Measurements from ENCODE around the gene SNX6.
"Not testable (repeated sequence)": the region's sequence is repeated elsewhere in the genome, so short reads cannot be mapped to it uniquely, and the experiment has no call there.

Gene SNX6

DNA sequence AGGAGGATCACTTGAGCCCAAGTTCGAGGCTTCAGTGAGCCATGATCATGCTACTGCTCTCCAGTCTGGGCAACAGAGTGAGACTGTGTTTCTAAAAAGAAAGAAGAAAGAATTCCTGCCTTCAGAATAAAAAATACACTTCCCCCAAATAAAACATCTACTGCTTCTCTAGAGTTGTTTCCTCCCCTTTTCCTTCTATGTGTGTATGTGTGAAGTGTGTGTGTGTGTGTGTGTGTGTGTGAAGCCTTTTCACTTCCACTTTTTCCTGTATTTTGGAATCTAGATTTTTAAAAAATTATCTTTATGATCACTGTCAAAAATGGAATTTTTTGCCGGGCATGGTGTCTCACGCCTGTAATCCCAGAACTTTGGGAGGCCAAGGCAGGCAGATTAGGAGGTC lies 12.6 kb upstream of the SNX6 start:
- FAIRE-seq: no peak
- no peak for DNase-seq (ENCODE audit: insufficient read length, low spot score)
- TF ChIP-seq PAX5 (IDR thresholded peaks at IDR 0.05; ENCODE audit: insufficient read depth, low read length, severe bottlenecking) (no peak), POLR2AphosphoS5 (IDR thresholded peaks at IDR 0.05; ENCODE audit: low read depth, low read length) (no peak), POU2F2 (IDR thresholded peaks at IDR 0.05; ENCODE audit: low read depth, low read length) (no peak), TAF1 (IDR thresholded peaks at IDR 0.05; ENCODE audit: low read depth, low read length) (no peak), POLR2A (IDR thresholded peaks at IDR 0.05; ENCODE audit: low read depth, low read length) (no peak), SPI1 (IDR thresholded peaks at IDR 0.05; ENCODE audit: low read depth, low read length) (no peak)

DNA sequence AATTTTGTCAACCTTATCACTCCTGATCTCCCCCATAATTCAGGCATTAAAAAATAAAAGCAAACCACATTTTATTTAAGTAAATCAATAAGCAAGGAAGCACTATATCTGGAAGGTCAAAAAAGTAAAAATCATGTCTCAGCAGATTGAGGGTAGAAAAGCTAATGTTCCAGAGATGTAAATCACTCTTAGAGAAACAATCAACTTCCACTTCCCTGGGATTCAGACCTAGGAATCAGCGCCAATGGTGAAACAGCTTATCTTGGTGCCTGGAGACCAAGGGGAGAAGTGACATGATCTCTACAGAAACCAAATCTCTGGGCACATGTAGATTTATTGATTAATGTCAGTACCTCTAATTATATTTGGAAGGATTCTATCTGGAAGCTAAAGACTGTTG lies 10.9 kb upstream of the SNX6 start:
- no peak for FAIRE-seq
- TF ChIP-seq PAX5 (IDR thresholded peaks at IDR 0.05; ENCODE audit: insufficient read depth, low read length, severe bottlenecking): no peak
- TF ChIP-seq SPI1 (IDR thresholded peaks at IDR 0.05; ENCODE audit: low read depth, low read length): no peak
- no peak for TF ChIP-seq POLR2A (IDR thresholded peaks at IDR 0.05; ENCODE audit: low read depth, low read length)
- no peak for TF ChIP-seq POLR2AphosphoS5 (IDR thresholded peaks at IDR 0.05; ENCODE audit: low read depth, low read length)
- no peak for TF ChIP-seq POU2F2 (IDR thresholded peaks at IDR 0.05; ENCODE audit: low read depth, low read length)
- TF ChIP-seq TAF1 (IDR thresholded peaks at IDR 0.05; ENCODE audit: low read depth, low read length): no peak
- no peak for DNase-seq (ENCODE audit: insufficient read length, low spot score)

DNA sequence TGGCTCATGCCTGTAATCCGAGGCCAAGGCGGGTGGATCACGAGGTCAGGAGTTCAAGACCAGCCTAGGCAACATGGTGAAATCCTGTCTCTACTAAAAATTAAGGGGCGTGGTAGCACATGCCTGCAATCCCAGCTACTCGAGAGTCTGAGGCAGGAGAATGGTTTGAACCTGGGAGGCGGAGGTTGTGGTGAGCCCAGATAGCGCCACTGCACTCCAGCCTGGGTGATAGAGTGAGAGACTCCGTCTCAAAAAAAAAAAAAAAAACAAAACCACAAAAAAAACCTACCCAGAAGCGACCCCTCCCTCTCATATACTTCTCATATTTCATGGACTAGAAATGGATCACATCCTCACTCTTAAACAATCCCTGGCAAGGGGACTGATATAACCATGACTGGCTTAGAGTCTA lies 4.4 kb upstream of the SNX6 start:
- DNase-seq (ENCODE audit: insufficient read length, low spot score); FAIRE-seq: not testable (repeated sequence)

DNA sequence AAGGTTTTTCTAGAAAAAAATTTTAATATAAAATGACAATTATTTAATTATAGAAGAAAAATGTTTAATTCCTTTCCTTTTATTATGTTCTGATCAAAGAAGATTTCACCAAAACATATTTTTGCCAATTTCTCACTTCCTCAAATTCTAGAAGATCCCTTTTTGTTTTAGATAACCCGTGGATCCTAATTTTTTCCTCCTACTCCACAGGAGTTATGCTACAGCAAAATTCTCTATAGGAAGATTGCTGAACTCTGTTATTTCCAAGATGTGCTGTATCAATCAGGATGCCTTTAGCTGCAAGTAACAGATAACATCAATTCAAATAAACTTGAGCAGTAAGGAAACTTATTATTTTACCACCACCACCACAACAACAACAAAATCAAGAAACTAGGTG lies 3.8 kb upstream of the SNX6 start:
- TF ChIP-seq PAX5 (IDR thresholded peaks at IDR 0.05; ENCODE audit: insufficient read depth, low read length, severe bottlenecking): no peak
- TF ChIP-seq SPI1 (IDR thresholded peaks at IDR 0.05; ENCODE audit: low read depth, low read length): no peak
- no peak for TF ChIP-seq TAF1 (IDR thresholded peaks at IDR 0.05; ENCODE audit: low read depth, low read length)
- TF ChIP-seq POLR2AphosphoS5 (IDR thresholded peaks at IDR 0.05; ENCODE audit: low read depth, low read length): no peak
- TF ChIP-seq POLR2A (IDR thresholded peaks at IDR 0.05; ENCODE audit: low read depth, low read length): no peak
- TF ChIP-seq POU2F2 (IDR thresholded peaks at IDR 0.05; ENCODE audit: low read depth, low read length): no peak
- FAIRE-seq (no peak), DNase-seq (ENCODE audit: insufficient read length, low spot score) (no peak)

DNA sequence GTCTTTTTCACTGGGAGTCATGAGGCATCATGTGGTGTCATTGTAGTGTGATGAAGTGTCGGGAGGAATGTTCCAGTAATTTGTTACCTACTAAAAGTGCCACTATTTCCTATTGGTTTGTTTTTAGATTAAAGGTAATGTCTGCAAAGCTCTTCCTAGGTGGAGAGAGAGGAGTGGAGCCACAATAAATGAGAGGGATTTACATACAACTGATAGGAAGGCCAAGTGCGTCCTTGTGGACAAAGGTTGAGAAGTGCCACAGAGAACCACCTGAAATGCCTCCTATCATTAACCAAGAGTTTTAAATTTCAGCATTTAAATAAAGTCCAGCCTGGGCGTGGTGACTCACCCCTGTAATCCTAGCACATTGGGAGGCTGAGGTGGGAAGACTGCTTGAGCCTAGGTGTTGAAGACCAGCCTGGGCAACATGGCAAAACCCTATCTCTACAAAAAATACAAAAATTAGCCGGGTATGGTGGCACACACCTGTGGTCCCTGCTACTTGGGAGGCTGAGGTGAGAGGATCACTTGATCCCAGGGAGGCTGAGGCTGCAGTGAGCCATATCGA lies 2.5 kb upstream of the SNX6 start:
- DNase-seq (ENCODE audit: insufficient read length, low spot score) (no peak), FAIRE-seq (no peak)
- no peak for TF ChIP-seq POU2F2 (IDR thresholded peaks at IDR 0.05; ENCODE audit: low read depth, low read length)
- TF ChIP-seq POLR2AphosphoS5 (IDR thresholded peaks at IDR 0.05; ENCODE audit: low read depth, low read length): no peak

DNA sequence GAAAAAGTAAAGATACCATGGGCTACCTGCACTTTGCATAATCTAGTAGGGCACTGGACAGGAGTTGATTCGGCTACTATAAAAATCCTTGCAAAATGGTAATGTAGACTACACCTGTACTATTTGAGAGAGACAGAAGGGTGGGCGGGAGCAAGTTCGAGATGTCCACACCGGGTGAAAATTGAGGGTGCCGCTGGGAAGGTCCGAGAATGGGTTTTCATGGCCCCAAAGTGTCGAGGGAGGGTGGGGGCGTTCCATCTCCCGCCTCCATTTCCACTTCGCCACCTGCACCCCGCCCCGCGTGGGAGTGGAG lies 648 bp downstream of the SNX6 start:
- TF ChIP-seq TAF1 (IDR thresholded peaks at IDR 0.05; ENCODE audit: low read depth, low read length) (no peak), SPI1 (IDR thresholded peaks at IDR 0.05; ENCODE audit: low read depth, low read length) (no peak), PAX5 (IDR thresholded peaks at IDR 0.05; ENCODE audit: insufficient read depth, low read length, severe bottlenecking) (no peak), POLR2A (IDR thresholded peaks at IDR 0.05; ENCODE audit: low read depth, low read length) (no peak), POLR2AphosphoS5 (IDR thresholded peaks at IDR 0.05; ENCODE audit: low read depth, low read length) (no peak), POU2F2 (IDR thresholded peaks at IDR 0.05; ENCODE audit: low read depth, low read length) (no peak)
- no peak for DNase-seq (ENCODE audit: insufficient read length, low spot score)
- peak; percentile 9 for FAIRE-seq

DNA sequence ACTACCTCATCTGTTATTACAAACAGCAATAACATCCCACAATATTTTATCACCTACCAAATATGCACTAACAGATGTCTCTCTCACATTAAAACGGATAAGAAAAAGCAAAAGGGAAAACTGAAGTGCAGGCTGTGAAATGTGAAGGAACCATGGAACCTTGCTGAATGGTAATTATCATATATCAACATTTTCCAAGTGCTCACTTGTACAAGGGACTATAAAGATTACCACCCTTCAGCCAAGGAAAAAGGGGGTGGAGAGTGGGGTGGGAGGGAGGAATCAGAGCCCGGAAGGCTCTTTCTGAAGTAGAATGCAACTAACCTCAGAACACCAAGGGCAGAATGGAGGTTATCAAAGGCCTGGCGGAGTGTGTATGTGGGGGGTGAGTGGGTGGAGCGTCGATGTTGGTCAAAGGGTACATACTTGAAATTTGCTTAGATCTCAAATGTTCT lies 1.2 kb downstream of the SNX6 start:
- FAIRE-seq: no peak
- TF ChIP-seq PAX5 (IDR thresholded peaks at IDR 0.05; ENCODE audit: insufficient read depth, low read length, severe bottlenecking): no peak
- TF ChIP-seq TAF1 (IDR thresholded peaks at IDR 0.05; ENCODE audit: low read depth, low read length): no peak
- no peak for TF ChIP-seq POLR2AphosphoS5 (IDR thresholded peaks at IDR 0.05; ENCODE audit: low read depth, low read length)
- TF ChIP-seq SPI1 (IDR thresholded peaks at IDR 0.05; ENCODE audit: low read depth, low read length): no peak
- no peak for TF ChIP-seq POLR2A (IDR thresholded peaks at IDR 0.05; ENCODE audit: low read depth, low read length)
- no peak for TF ChIP-seq POU2F2 (IDR thresholded peaks at IDR 0.05; ENCODE audit: low read depth, low read length)
- DNase-seq (ENCODE audit: insufficient read length, low spot score): no peak

DNA sequence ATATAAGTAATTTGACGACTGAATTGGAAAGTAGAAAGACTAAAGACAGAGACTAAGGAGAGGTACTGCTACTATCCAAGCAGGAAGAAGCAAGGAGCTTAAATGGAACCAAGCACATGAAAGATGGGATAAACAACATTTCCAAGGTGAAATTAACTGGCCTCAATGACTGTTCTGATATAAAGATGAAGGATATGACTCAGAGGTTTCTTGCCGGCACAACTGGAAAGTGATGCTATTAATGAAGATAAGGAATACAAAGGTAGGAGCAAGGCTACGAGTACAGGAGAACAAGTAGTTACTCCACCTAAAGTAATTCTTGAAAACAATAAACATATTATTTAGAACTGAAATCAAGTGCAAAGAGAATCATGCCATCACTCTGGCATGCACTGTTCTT lies 6.4 kb downstream of the SNX6 start:
- no peak for FAIRE-seq
- no peak for TF ChIP-seq POLR2A (IDR thresholded peaks at IDR 0.05; ENCODE audit: low read depth, low read length)
- no peak for TF ChIP-seq POLR2AphosphoS5 (IDR thresholded peaks at IDR 0.05; ENCODE audit: low read depth, low read length)
- TF ChIP-seq TAF1 (IDR thresholded peaks at IDR 0.05; ENCODE audit: low read depth, low read length): no peak
- TF ChIP-seq POU2F2 (IDR thresholded peaks at IDR 0.05; ENCODE audit: low read depth, low read length): no peak
- no peak for TF ChIP-seq PAX5 (IDR thresholded peaks at IDR 0.05; ENCODE audit: insufficient read depth, low read length, severe bottlenecking)
- no peak for TF ChIP-seq SPI1 (IDR thresholded peaks at IDR 0.05; ENCODE audit: low read depth, low read length)
- DNase-seq (ENCODE audit: insufficient read length, low spot score): no peak

DNA sequence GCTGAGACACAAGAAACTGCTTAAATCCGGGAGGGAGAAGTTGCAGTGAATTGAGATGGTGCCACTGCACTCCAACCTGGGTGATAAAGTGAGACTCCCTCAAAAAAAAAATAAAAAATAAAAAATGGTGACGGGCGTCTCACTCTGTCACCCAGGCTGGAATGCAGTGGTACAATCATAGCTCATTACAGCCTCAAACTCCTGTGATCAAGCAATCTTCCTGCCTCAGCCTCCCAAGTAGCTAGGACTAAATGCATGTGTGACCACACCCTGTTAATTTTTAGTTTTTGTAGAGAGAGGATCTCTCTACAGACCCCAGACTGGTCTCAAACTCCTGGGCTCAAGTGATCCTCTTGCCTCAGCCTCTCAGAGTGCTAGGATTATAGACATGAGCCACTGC lies 9.1 kb downstream of the SNX6 start:
- no peak for TF ChIP-seq POLR2AphosphoS5 (IDR thresholded peaks at IDR 0.05; ENCODE audit: low read depth, low read length)
- FAIRE-seq (no peak), DNase-seq (ENCODE audit: insufficient read length, low spot score) (no peak)

DNA sequence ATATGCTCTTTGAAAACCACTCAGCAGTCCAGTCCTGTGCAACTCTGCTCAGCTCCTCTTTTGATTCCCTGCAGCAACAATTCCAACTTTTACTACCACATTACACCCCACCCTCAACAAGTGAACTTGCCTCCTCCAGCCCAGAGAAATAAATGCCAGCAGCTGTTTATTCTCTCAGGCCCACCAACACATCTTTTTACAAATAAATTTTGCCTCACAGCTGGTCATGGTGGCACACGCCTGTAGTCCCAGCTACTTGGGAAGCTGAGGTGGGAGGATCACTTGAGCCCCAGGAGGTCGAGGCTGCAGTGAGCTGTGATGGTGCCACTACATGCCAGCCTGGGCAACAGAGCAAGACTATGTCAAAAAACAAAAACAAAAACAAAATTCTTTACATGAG lies 9.8 kb downstream of the SNX6 start:
- FAIRE-seq (no peak), DNase-seq (ENCODE audit: insufficient read length, low spot score) (no peak)

DNA sequence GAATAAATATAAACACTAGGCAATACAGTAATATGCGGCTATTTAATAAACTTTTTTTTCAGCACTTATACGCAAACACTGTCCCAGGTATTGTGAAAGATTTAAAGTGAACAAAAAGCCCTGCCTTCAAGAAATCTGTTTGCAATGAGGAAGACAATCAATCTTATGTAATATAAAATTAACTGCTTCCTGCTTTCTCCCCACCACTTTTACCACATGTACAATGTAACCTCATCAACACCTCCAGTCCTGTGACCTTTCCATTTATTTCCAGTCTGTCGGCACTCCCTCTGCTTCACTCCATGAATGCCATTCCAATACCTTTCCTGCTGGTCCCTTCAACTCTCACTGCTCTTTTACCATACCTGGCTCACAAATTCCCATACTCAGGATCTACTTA lies 10.5 kb downstream of the SNX6 start:
- DNase-seq (ENCODE audit: insufficient read length, low spot score) (no peak), FAIRE-seq (no peak)
- TF ChIP-seq TAF1 (IDR thresholded peaks at IDR 0.05; ENCODE audit: low read depth, low read length) (no peak), POU2F2 (IDR thresholded peaks at IDR 0.05; ENCODE audit: low read depth, low read length) (no peak), SPI1 (IDR thresholded peaks at IDR 0.05; ENCODE audit: low read depth, low read length) (no peak), PAX5 (IDR thresholded peaks at IDR 0.05; ENCODE audit: insufficient read depth, low read length, severe bottlenecking) (no peak), POLR2AphosphoS5 (IDR thresholded peaks at IDR 0.05; ENCODE audit: low read depth, low read length) (no peak), POLR2A (IDR thresholded peaks at IDR 0.05; ENCODE audit: low read depth, low read length) (no peak)

More for the DNA sequence above, 9.8 kb downstream of the SNX6 start:
- TF ChIP-seq SPI1 (IDR thresholded peaks at IDR 0.05; ENCODE audit: low read depth, low read length): no peak
- no peak for TF ChIP-seq POLR2AphosphoS5 (IDR thresholded peaks at IDR 0.05; ENCODE audit: low read depth, low read length)
- no peak for TF ChIP-seq POLR2A (IDR thresholded peaks at IDR 0.05; ENCODE audit: low read depth, low read length)
- no peak for TF ChIP-seq PAX5 (IDR thresholded peaks at IDR 0.05; ENCODE audit: insufficient read depth, low read length, severe bottlenecking)
- no peak for TF ChIP-seq POU2F2 (IDR thresholded peaks at IDR 0.05; ENCODE audit: low read depth, low read length)
- no peak for TF ChIP-seq TAF1 (IDR thresholded peaks at IDR 0.05; ENCODE audit: low read depth, low read length)
